ENCODE data around the gene IDUA.

DNA sequence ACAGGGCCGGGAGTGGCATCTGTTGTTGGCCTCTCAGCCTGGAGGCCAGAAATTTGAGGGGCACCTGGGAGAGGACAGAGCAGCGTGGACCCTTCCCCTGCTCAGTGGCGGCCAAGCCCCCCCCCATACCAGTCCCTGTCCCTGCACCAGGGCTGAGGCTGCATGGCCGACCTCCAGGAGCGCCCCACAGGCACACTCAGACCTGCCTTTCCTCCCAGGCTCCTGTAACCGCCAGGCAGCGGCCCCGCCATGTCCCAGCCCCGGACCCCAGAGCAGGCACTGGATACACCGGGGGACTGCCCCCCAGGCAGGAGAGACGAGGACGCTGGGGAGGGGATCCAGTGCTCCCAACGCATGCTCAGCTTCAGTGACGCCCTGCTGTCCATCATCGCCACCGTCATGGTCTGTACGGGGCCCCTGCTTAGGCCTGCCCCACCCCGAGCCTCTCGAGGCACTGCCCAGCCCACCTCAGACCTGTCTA is 39.3 kb upstream of the IDUA start:
- TF ChIP-seq, protein P1, sequence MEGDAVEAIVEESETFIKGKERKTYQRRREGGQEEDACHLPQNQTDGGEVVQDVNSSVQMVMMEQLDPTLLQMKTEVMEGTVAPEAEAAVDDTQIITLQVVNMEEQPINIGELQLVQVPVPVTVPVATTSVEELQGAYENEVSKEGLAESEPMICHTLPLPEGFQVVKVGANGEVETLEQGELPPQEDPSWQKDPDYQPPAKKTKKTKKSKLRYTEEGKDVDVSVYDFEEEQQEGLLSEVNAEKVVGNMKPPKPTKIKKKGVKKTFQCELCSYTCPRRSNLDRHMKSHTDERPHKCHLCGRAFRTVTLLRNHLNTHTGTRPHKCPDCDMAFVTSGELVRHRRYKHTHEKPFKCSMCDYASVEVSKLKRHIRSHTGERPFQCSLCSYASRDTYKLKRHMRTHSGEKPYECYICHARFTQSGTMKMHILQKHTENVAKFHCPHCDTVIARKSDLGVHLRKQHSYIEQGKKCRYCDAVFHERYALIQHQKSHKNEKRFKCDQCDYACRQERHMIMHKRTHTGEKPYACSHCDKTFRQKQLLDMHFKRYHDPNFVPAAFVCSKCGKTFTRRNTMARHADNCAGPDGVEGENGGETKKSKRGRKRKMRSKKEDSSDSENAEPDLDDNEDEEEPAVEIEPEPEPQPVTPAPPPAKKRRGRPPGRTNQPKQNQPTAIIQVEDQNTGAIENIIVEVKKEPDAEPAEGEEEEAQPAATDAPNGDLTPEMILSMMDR (IDR thresholded peaks at IDR 0.05; ENCODE audit: low read depth, low read length, missing input control) = no peak
- TF ChIP-seq RXRA (IDR thresholded peaks at IDR 0.05) (no peak), JUND (IDR thresholded peaks at IDR 0.05) (no peak), EGR1 (IDR thresholded peaks at IDR 0.05; ENCODE audit: low read depth in 2 of 2) (no peak), GABPA (IDR thresholded peaks at IDR 0.05 in 1 of 2, conservative IDR thresholded peaks at IDR 0.05 in 1 of 2) (no peak), NR2F2 (IDR thresholded peaks at IDR 0.05) (no peak), RAD21 (IDR thresholded peaks at IDR 0.05) (no peak), FOXA1 (IDR thresholded peaks at IDR 0.05) (no peak), TAF1 (conservative IDR thresholded peaks at IDR 0.05) (no peak), YY1 (IDR thresholded peaks at IDR 0.05) (no peak)
- TF ChIP-seq, protein P2, sequence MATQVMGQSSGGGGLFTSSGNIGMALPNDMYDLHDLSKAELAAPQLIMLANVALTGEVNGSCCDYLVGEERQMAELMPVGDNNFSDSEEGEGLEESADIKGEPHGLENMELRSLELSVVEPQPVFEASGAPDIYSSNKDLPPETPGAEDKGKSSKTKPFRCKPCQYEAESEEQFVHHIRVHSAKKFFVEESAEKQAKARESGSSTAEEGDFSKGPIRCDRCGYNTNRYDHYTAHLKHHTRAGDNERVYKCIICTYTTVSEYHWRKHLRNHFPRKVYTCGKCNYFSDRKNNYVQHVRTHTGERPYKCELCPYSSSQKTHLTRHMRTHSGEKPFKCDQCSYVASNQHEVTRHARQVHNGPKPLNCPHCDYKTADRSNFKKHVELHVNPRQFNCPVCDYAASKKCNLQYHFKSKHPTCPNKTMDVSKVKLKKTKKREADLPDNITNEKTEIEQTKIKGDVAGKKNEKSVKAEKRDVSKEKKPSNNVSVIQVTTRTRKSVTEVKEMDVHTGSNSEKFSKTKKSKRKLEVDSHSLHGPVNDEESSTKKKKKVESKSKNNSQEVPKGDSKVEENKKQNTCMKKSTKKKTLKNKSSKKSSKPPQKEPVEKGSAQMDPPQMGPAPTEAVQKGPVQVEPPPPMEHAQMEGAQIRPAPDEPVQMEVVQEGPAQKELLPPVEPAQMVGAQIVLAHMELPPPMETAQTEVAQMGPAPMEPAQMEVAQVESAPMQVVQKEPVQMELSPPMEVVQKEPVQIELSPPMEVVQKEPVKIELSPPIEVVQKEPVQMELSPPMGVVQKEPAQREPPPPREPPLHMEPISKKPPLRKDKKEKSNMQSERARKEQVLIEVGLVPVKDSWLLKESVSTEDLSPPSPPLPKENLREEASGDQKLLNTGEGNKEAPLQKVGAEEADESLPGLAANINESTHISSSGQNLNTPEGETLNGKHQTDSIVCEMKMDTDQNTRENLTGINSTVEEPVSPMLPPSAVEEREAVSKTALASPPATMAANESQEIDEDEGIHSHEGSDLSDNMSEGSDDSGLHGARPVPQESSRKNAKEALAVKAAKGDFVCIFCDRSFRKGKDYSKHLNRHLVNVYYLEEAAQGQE (IDR thresholded peaks at IDR 0.05) = no peak
- TF ChIP-seq, protein P3, sequence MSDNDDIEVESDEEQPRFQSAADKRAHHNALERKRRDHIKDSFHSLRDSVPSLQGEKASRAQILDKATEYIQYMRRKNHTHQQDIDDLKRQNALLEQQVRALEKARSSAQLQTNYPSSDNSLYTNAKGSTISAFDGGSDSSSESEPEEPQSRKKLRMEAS (IDR thresholded peaks at IDR 0.05) = no peak
- TF ChIP-seq, protein P4, sequence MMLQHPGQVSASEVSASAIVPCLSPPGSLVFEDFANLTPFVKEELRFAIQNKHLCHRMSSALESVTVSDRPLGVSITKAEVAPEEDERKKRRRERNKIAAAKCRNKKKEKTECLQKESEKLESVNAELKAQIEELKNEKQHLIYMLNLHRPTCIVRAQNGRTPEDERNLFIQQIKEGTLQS (IDR thresholded peaks at IDR 0.05) = no peak
- TF ChIP-seq, protein P5, sequence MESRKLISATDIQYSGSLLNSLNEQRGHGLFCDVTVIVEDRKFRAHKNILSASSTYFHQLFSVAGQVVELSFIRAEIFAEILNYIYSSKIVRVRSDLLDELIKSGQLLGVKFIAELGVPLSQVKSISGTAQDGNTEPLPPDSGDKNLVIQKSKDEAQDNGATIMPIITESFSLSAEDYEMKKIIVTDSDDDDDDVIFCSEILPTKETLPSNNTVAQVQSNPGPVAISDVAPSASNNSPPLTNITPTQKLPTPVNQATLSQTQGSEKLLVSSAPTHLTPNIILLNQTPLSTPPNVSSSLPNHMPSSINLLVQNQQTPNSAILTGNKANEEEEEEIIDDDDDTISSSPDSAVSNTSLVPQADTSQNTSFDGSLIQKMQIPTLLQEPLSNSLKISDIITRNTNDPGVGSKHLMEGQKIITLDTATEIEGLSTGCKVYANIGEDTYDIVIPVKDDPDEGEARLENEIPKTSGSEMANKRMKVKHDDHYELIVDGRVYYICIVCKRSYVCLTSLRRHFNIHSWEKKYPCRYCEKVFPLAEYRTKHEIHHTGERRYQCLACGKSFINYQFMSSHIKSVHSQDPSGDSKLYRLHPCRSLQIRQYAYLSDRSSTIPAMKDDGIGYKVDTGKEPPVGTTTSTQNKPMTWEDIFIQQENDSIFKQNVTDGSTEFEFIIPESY (IDR thresholded peaks at IDR 0.05) = no peak

Data from liver (tissue), 3 donors.